ENCODE measurements around the gene SRRT.

The SRRT gene

GRCh38 chr7:100893910-100894721, 19.2 kb downstream of the SRRT start:
- Histone ChIP-seq H4K20me1 (peaks cover 16% of the 10 kb centered on the region), H3K27me3 (peaks cover 77% of the 10 kb centered on the region), H3K4me2 (peak overlapping the region; percentile 100), H3K9me3 (no peaks in the 10 kb centered on the region), H3K36me3 (no peaks in the 10 kb centered on the region), H3K4me1 (peaks cover 35% of the 10 kb centered on the region), H3K27ac (no peak overlapping the region), H3K4me3 (peak overlapping the region; percentile 71), H3K9ac (no peak overlapping the region)
- TF ChIP-seq Cebpa-rat (IDR thresholded peaks at IDR 0.05), result no peak

GRCh38 chr7:100894860-100895700, 20.2 kb downstream of the SRRT start:
- TF ChIP-seq Cebpa-rat (IDR thresholded peaks at IDR 0.05), result no peak
- peak overlapping the region; percentile 63 for H3K9ac ChIP-seq
- peaks cover 33% of the 10 kb centered on the region for H3K4me1 ChIP-seq
- H3K9me3 ChIP-seq, result no peaks in the 10 kb centered on the region
- H3K27me3 ChIP-seq, result peaks cover 77% of the 10 kb centered on the region
- no peak overlapping the region for H3K27ac ChIP-seq
- H3K36me3 ChIP-seq, result no peaks in the 10 kb centered on the region
- H4K20me1 ChIP-seq, result peaks cover 15% of the 10 kb centered on the region
- peak overlapping the region; percentile 100 for H3K4me2 ChIP-seq
- peak overlapping the region; percentile 71 for H3K4me3 ChIP-seq

GRCh38 chr7:100895701-100895955, 20.7 kb downstream of the SRRT start, which contains the start of gene ACHE:
Gene ACHE (minus strand): TSS chr7:100895888. CDS start chr7:100894232, 1,656 bp downstream.
- Histone ChIP-seq H3K4me3 (peak within 1 kb of the TSS; percentile 71), H3K4me2 (peak within 1 kb of the TSS; percentile 100), H3K9me3 (no peaks in the 10 kb centered on the region), H3K36me3 (no peaks in the 10 kb centered on the region), H3K27ac (no peak within 1 kb of the TSS), H4K20me1 (peaks cover 15% of the 10 kb centered on the region), H3K27me3 (peaks cover 73% of the 10 kb centered on the region), H3K4me1 (peaks cover 28% of the 10 kb centered on the region), H3K9ac (peak within 1 kb of the TSS; percentile 63)
- no peak for TF ChIP-seq Cebpa-rat (IDR thresholded peaks at IDR 0.05)

GRCh38 chr7:100895956-100896731, 21.2 kb downstream of the SRRT start:
- TF ChIP-seq Cebpa-rat (IDR thresholded peaks at IDR 0.05), result no peak
- H3K4me1 ChIP-seq, result peaks cover 22% of the 10 kb centered on the region
- H3K4me2 ChIP-seq, result peak overlapping the region; percentile 100
- no peak overlapping the region for H3K9ac ChIP-seq
- H4K20me1 ChIP-seq, result peaks cover 15% of the 10 kb centered on the region
- H3K27ac ChIP-seq, result no peak overlapping the region
- no peaks in the 10 kb centered on the region for H3K36me3 ChIP-seq
- H3K27me3 ChIP-seq, result peaks cover 68% of the 10 kb centered on the region
- no peaks in the 10 kb centered on the region for H3K9me3 ChIP-seq
- peak overlapping the region; percentile 71; the same call in 1 of the 2 replicates for H3K4me3 ChIP-seq

- peaks cover 22% of the 10 kb centered on the region for H3K4me1 ChIP-seq
- H3K9ac ChIP-seq, result no peak overlapping the region
- 0 out of 2 replicates have a peak overlapping the region, but pooled peaks have one; percentile 71 for H3K4me3 ChIP-seq
- H4K20me1 ChIP-seq, result peaks cover 15% of the 10 kb centered on the region
- no peaks in the 10 kb centered on the region for H3K9me3 ChIP-seq
- no peak for TF ChIP-seq Cebpa-rat (IDR thresholded peaks at IDR 0.05)
- H3K36me3 ChIP-seq, result no peaks in the 10 kb centered on the region
- H3K4me2 ChIP-seq, result no peak overlapping the region
- peaks cover 60% of the 10 kb centered on the region for H3K27me3 ChIP-seq
- H3K27ac ChIP-seq, result no peak overlapping the region
Measured at GRCh38 chr7:100896732-100897608, 22.1 kb downstream of the SRRT start.

- Histone ChIP-seq H3K4me2 (no peak overlapping the region), H3K27ac (no peak overlapping the region), H3K27me3 (peaks cover 50% of the 10 kb centered on the region), H3K36me3 (no peaks in the 10 kb centered on the region), H3K9me3 (no peaks in the 10 kb centered on the region), H4K20me1 (peaks cover 15% of the 10 kb centered on the region), H3K4me3 (no peak overlapping the region), H3K4me1 (peaks cover 30% of the 10 kb centered on the region), H3K9ac (no peak overlapping the region)
- TF ChIP-seq Cebpa-rat (IDR thresholded peaks at IDR 0.05), result no peak
Measured at GRCh38 chr7:100897772-100898454, 23.0 kb downstream of the SRRT start.

- Histone ChIP-seq H3K4me2 (no peak overlapping the region), H3K27ac (no peak overlapping the region), H3K36me3 (no peaks in the 10 kb centered on the region), H3K27me3 (peaks cover 35% of the 10 kb centered on the region), H3K4me1 (peaks cover 24% of the 10 kb centered on the region), H4K20me1 (peaks cover 15% of the 10 kb centered on the region), H3K9ac (no peak overlapping the region), H3K9me3 (no peaks in the 10 kb centered on the region), H3K4me3 (no peak overlapping the region)
- TF ChIP-seq Cebpa-rat (IDR thresholded peaks at IDR 0.05), result no peak
Measured at GRCh38 chr7:100899432-100899831, 24.5 kb downstream of the SRRT start.

- no peaks in the 10 kb centered on the region for H3K9me3 ChIP-seq
- H4K20me1 ChIP-seq, result peaks cover 6% of the 10 kb centered on the region; the same call in 1 of the 2 replicates
- H3K27me3 ChIP-seq, result peaks cover 20% of the 10 kb centered on the region
- no peak overlapping the region for H3K9ac ChIP-seq
- H3K27ac ChIP-seq, result no peak overlapping the region
- H3K4me3 ChIP-seq, result no peak overlapping the region
- no peak for TF ChIP-seq Cebpa-rat (IDR thresholded peaks at IDR 0.05)
- no peaks in the 10 kb centered on the region for H3K36me3 ChIP-seq
- H3K4me2 ChIP-seq, result no peak overlapping the region
- peaks cover 12% of the 10 kb centered on the region for H3K4me1 ChIP-seq
Measured at GRCh38 chr7:100900978-100901377, 26.1 kb downstream of the SRRT start.

All from BLaER1 (cell line).